HG03460 (cell line): Measurements from ENCODE around the gene SLC30A4.
A peak's percentile ranks its signal among the peaks of the same experiment; 100 is the strongest.
"Not testable (repeated sequence)": the region's sequence is repeated elsewhere in the genome, so short reads cannot be mapped to it uniquely, and the experiment has no call there.

Source experiments
- ATAC-seq: cut with Tn5 transposase; IDR thresholded peaks from one replicate; pipeline ENCODE4 v1.9.1; 2021; ENCODE audit not compliant: unreplicated experiment

Gene SLC30A4

GRCh38 chr15:45510758-45511280 lies 11.7 kb downstream of the SLC30A4 start:
- ATAC-seq, result no peak

GRCh38 chr15:45507143-45507542 lies 15.4 kb downstream of the SLC30A4 start:
- ATAC-seq, result not testable (repeated sequence)

GRCh38 chr15:45499426-45499825 lies 23.1 kb downstream of the SLC30A4 start:
- ATAC-seq, result no peak

- no peak for ATAC-seq
Measured at GRCh38 chr15:45498701-45499100, 23.9 kb downstream of the SLC30A4 start.

- ATAC-seq, result no peak
Measured at GRCh38 chr15:45497261-45497660, 25.3 kb downstream of the SLC30A4 start.

- ATAC-seq, result no peak
Measured at GRCh38 chr15:45496658-45497057, 25.9 kb downstream of the SLC30A4 start.

GRCh38 chr15:45495588-45495987 lies 27.0 kb downstream of the SLC30A4 start:
- ATAC-seq, result no peak

- no peak for ATAC-seq
Measured at GRCh38 chr15:45489690-45490238, 32.8 kb downstream of the SLC30A4 start.

GRCh38 chr15:45486317-45486716 lies 36.2 kb downstream of the SLC30A4 start:
- no peak for ATAC-seq

- ATAC-seq, result no peak
Measured at GRCh38 chr15:45481135-45481534, 41.4 kb downstream of the SLC30A4 start.

- no peak for ATAC-seq
Measured at GRCh38 chr15:45476410-45476809, 46.1 kb downstream of the SLC30A4 start.

GRCh38 chr15:45474799-45475198 lies 47.8 kb downstream of the SLC30A4 start:
- ATAC-seq, result no peak

GRCh38 chr15:45473068-45473467 lies 49.5 kb downstream of the SLC30A4 start:
- ATAC-seq, result no peak

- ATAC-seq, result no peak
Measured at GRCh38 chr15:45471151-45471550, 51.4 kb downstream of the SLC30A4 start.

GRCh38 chr15:45469441-45469840 lies 53.1 kb downstream of the SLC30A4 start:
- ATAC-seq, result no peak

- ATAC-seq, result no peak
Measured at GRCh38 chr15:45469027-45469426, 53.5 kb downstream of the SLC30A4 start.

GRCh38 chr15:45468294-45468693 lies 54.3 kb downstream of the SLC30A4 start:
- no peak for ATAC-seq

- ATAC-seq, result no peak
Measured at GRCh38 chr15:45458746-45459403, 63.7 kb downstream of the SLC30A4 start.

- ATAC-seq, result peak; percentile 57
Measured at GRCh38 chr15:45457641-45458539, 64.7 kb downstream of the SLC30A4 start.

- ATAC-seq, result no peak
Measured at GRCh38 chr15:45457220-45457619, 65.3 kb downstream of the SLC30A4 start.

GRCh38 chr15:45456212-45457106 lies 66.1 kb downstream of the SLC30A4 start:
- ATAC-seq, result no peak
